OCI-LY7 (cell line): ENCODE measurements around the gene DOCK9. TPM values are rescaled to one million over a fixed set of nuclear protein-coding genes. Genes with fewer than 3 reads are reported as not detected.

ENCODE experiments used
- BruUV-seq: library from RNA; stranded (reverse); fragments of 400-500 nt; replicated peaks from 2 replicates; lab custom pipeline; 2021; lab: Mats Ljungman, UMichigan
- CTCF ChIA-PET: fragments of 300-600 bp; sonication (Branson Sonifier 250); formaldehyde crosslinking; loops from one replicate; lab custom pipeline; 2022; ENCODE audit warnings: antibody characterized with exemption; ENCODE audit not compliant: unreplicated experiment; lab: Charles Lee
- POLR2A ChIA-PET: fragments of 300-600 bp; sonication (Branson Sonifier 250); formaldehyde crosslinking; loops from one replicate; lab custom pipeline; 2022; ENCODE audit warnings: antibody characterized with exemption; lab: Charles Lee
- DNase-seq: peaks from one replicate; pipeline ENCODE4 v3.0.0-alpha.2; 2015; ENCODE audit warnings: low spot score
- H2AFZ ChIP-seq: fragments of 200-600 bp; sonication (generic), shearing (Covaris generic); 2 replicates; pipeline ENCODE4 v1.6.1; 2014; ENCODE audit warnings: mild to moderate bottlenecking, antibody characterized with exemption, low read length, moderate library complexity
- H3K27ac ChIP-seq: fragments of 200-600 bp; sonication (generic); 2 replicates; pipeline ENCODE4 v1.5.1; 2014; ENCODE audit warnings: mixed run types, low read depth, mild to moderate bottlenecking, moderate library complexity, low read length, inconsistent platforms; ENCODE audit not compliant: poor library complexity, severe bottlenecking
- H3K36me3 ChIP-seq: fragments of 200-600 bp; sonication (generic); 2 replicates; pipeline ENCODE4 v1.6.1; 2014; ENCODE audit warnings: mild to moderate bottlenecking, antibody characterized with exemption, low read length, moderate library complexity, mixed read lengths; ENCODE audit not compliant: insufficient read depth
- H3K4me1 ChIP-seq: fragments of 200-600 bp; sonication (generic); 2 replicates; pipeline ENCODE4 v1.5.1; 2014; ENCODE audit warnings: mild to moderate bottlenecking, low read length; ENCODE audit not compliant: insufficient read depth, poor library complexity, severe bottlenecking
- H3K4me2 ChIP-seq: fragments of 200-600 bp; sonication (generic); 2 replicates; pipeline ENCODE4 v1.6.1; 2014; ENCODE audit warnings: mild to moderate bottlenecking, low read length
- H3K4me3 ChIP-seq: fragments of 200-600 bp; sonication (generic); 2 replicates; pipeline ENCODE4 v1.5.1; 2014; ENCODE audit warnings: mild to moderate bottlenecking, low read depth, low read length; ENCODE audit not compliant: poor library complexity, severe bottlenecking
- H3K79me2 ChIP-seq: fragments of 200-600 bp; sonication (generic); 2 replicates; pipeline ENCODE4 v1.6.1; 2016; ENCODE audit warnings: low read depth, mild to moderate bottlenecking, low read length, moderate library complexity, mixed read lengths; ENCODE audit not compliant: insufficient read depth
- H3K9me2 ChIP-seq: fragments of 200-600 bp; sonication (generic); 2 replicates; pipeline ENCODE4 v1.6.1; 2016; ENCODE audit warnings: mild to moderate bottlenecking, low read length, mixed read lengths; ENCODE audit not compliant: insufficient read depth
- H3K9me3 ChIP-seq: fragments of 200-600 bp; sonication (generic); 2 replicates; pipeline ENCODE4 v1.6.1; 2014; ENCODE audit warnings: mild to moderate bottlenecking, mixed run types, low read length, mixed read lengths
- H4K20me1 ChIP-seq: fragments of 200-600 bp; sonication (generic); 2 replicates; pipeline ENCODE4 v1.6.1; 2014; ENCODE audit warnings: mild to moderate bottlenecking, antibody characterized with exemption, low read length, moderate library complexity, mixed read lengths; ENCODE audit not compliant: insufficient read depth
- CTCF ChIP-seq: fragments of 200-600 bp; sonication (generic); conservative IDR thresholded peaks from 2 replicates; pipeline ENCODE4 v1.5.1; 2014; ENCODE audit warnings: mild to moderate bottlenecking, antibody characterized with exemption, low read length, moderate library complexity, mixed read lengths
- EZH2phosphoT487 ChIP-seq: fragments of 200-600 bp; sonication (generic); IDR thresholded peaks from 2 replicates; pipeline ENCODE4 v1.6.1; 2018; ENCODE audit warnings: low read depth, borderline replicate concordance, mild to moderate bottlenecking, mixed run types, antibody characterized with exemption, low read length, moderate library complexity, mixed read lengths
- intact Hi-C: fragments of 100-400 bp; cut with micrococcal nuclease; formaldehyde crosslinking; loops from one replicate; pipeline ENCODE4 v1.10.0; 2022; ENCODE audit not compliant: unreplicated experiment
- total RNA-seq, 2 experiments: library from RNA; depleted of rRNA in 1 of 2; stranded (reverse); fragments of >200 nt in 1 of 2; shearing (Covaris generic) in 1 of 2; gene quantifications; 2 replicates each; pipeline ENCODE4 v1.2.3, GENCODE V29; 2014 to 2022

Gene DOCK9
- total RNA-seq, 2 experiments from 2014 or later = 24.0 to 28.0 TPM

- ChIA-PET POLR2A (interaction anchor here (0.5 to 0.6 kb wide), 2 partner anchors 1375 to 1649 kb away, joined by 4 read pairs; no protein-coding TSS in a partner anchor), CTCF (no interaction called here)
- Histone ChIP-seq H3K9me2 (no peaks in the 10 kb centered on the region), H3K36me3 (no peaks in the 10 kb centered on the region), H3K4me2 (no peak overlapping the region), H3K79me2 (no peaks in the 10 kb centered on the region), H3K4me3 (no peak overlapping the region), H2AFZ (no peak overlapping the region), H3K9me3 (no peaks in the 10 kb centered on the region), H4K20me1 (no peaks in the 10 kb centered on the region), H3K4me1 (no peaks in the 10 kb centered on the region), H3K27ac (no peak overlapping the region)
- intact Hi-C loops = no loop called here
- no peak for DNase-seq
- TF ChIP-seq CTCF = no peak
- no peak for TF ChIP-seq EZH2phosphoT487
- BruUV-seq = no TSS peak
Observed at GRCh38 chr13:98761986-98762616, 215.8 kb downstream of the DOCK9 start.

- Histone ChIP-seq H3K9me3 (no peaks in the 10 kb centered on the region), H3K9me2 (no peaks in the 10 kb centered on the region), H3K27ac (no peak overlapping the region), H2AFZ (no peak overlapping the region), H3K79me2 (no peaks in the 10 kb centered on the region), H4K20me1 (no peaks in the 10 kb centered on the region), H3K36me3 (no peaks in the 10 kb centered on the region), H3K4me1 (no peaks in the 10 kb centered on the region), H3K4me3 (no peak overlapping the region), H3K4me2 (no peak overlapping the region)
- TF ChIP-seq CTCF (no peak), EZH2phosphoT487 (no peak)
- DNase-seq = no peak
- no TSS peak for BruUV-seq
- intact Hi-C loops = no loop called here
- ChIA-PET POLR2A (interaction anchor here (0.5 to 0.6 kb wide), 2 partner anchors 1376 to 1648 kb away, joined by 4 read pairs; no protein-coding TSS in a partner anchor), CTCF (no interaction called here)
Observed at GRCh38 chr13:98761126-98761985, 216.5 kb downstream of the DOCK9 start.
